AG04449 (cell line): ENCODE results near the gene FMNL1.
"Not testable (repeated sequence)": the region's sequence is repeated elsewhere in the genome, so short reads cannot be mapped to it uniquely, and the experiment has no call there.

Experiments
- CTCF ChIA-PET: fragments of 350-600 bp; formaldehyde crosslinking; extraction: SDS; loops from one replicate; lab custom pipeline; 2021; ENCODE audit warnings: antibody characterized with exemption; lab: Yijun Ruan, JAX
- POLR2A ChIA-PET: fragments of 400-600, 350-600 bp; formaldehyde crosslinking; extraction: SDS; loops from one replicate; lab custom pipeline; 2020; ENCODE audit warnings: antibody characterized with exemption, inconsistent platforms; lab: Yijun Ruan, JAX
- DNase-seq: peaks from one replicate; pipeline ENCODE4 v3.0.0-alpha.2; 2010; ENCODE audit warnings: low read depth, low spot score
- H3K4me3 ChIP-seq: 2 replicates; pipeline ENCODE4 v1.5.1; 2011; ENCODE audit warnings: low read depth, mild to moderate bottlenecking, control low read depth, low read length
- CTCF ChIP-seq: IDR thresholded peaks from one replicate; pipeline ENCODE4 v1.5.1; 2011; ENCODE audit warnings: mild to moderate bottlenecking, moderate library complexity, low read length, control low read depth, inconsistent platforms; ENCODE audit not compliant: insufficient read depth; ENCODE audit errors: missing control alignments

Gene FMNL1

GRCh38 chr17:45246861-45247428 is 25.3 kb downstream of the FMNL1 start:
- POLR2A ChIA-PET, result no interaction called here
- H3K4me3 ChIP-seq, result peak overlapping the region; percentile 56
- TF ChIP-seq CTCF, result peak; percentile 64
- CTCF ChIA-PET, result interaction anchor here (0.7 to 10.2 kb wide), 14 partner anchors 8 to 147 kb away, joined by 3 to 73 read pairs (median 4); no protein-coding TSS in a partner anchor
- no peak for DNase-seq

GRCh38 chr17:45247429-45248131 is 25.9 kb downstream of the FMNL1 start:
- TF ChIP-seq CTCF, result no peak
- peak overlapping the region; percentile 56 for H3K4me3 ChIP-seq
- no peak for DNase-seq
- POLR2A ChIA-PET, result no interaction called here
- CTCF ChIA-PET, result interaction anchor here (1.0 to 10.2 kb wide), 11 partner anchors 8 to 146 kb away, joined by 3 to 73 read pairs (median 5); no protein-coding TSS in a partner anchor

- no peak for DNase-seq
- TF ChIP-seq CTCF, result no peak
- POLR2A ChIA-PET, result interaction anchor here (1.1 kb wide), 1 partner anchor 100 kb away, joined by 3 read pairs; the partner anchor contains the start of gene HEXIM1
- H3K4me3 ChIP-seq, result peak overlapping the region; percentile 56
- CTCF ChIA-PET, result interaction anchor here (1.0 to 10.2 kb wide), 9 partner anchors 13 to 146 kb away, joined by 3 to 73 read pairs (median 5); no protein-coding TSS in a partner anchor
Measured at GRCh38 chr17:45248132-45248957, 26.7 kb downstream of the FMNL1 start.

GRCh38 chr17:45251931-45252330 is 30.2 kb downstream of the FMNL1 start:
- DNase-seq, result no peak
- no peak for TF ChIP-seq CTCF
- H3K4me3 ChIP-seq, result no peak overlapping the region
- ChIA-PET CTCF (interaction anchor here (0.9 to 10.2 kb wide), 6 partner anchors 17 to 324 kb away, joined by 3 to 73 read pairs (median 3); partner anchors contain the start of gene ACBD4), POLR2A (no interaction called here)

GRCh38 chr17:45253237-45253636 is 31.6 kb downstream of the FMNL1 start:
- POLR2A ChIA-PET, H3K4me3 ChIP-seq, DNase-seq: not testable (repeated sequence)
- CTCF ChIA-PET, result interaction anchor here (1.0 to 10.2 kb wide), 4 partner anchors 12 to 33 kb away, joined by 3 to 73 read pairs (median 3); no protein-coding TSS in a partner anchor

- ChIA-PET POLR2A (no interaction called here), CTCF (interaction anchor here (1.0 to 1.5 kb wide), 3 partner anchors 12 to 34 kb away, joined by 3 read pairs; no protein-coding TSS in a partner anchor)
- DNase-seq, result no peak
- no peak for TF ChIP-seq CTCF
- no peak overlapping the region for H3K4me3 ChIP-seq
Measured at GRCh38 chr17:45253879-45254278, 32.2 kb downstream of the FMNL1 start.
